ENCODE measurements around the gene CCT7. TPM values are rescaled to one million over a fixed set of nuclear protein-coding genes. Genes with fewer than 3 reads are reported as not detected.

Gene CCT7
- total and polyA plus RNA-seq, 2 donors (not counting 1 experiment from before 2014, with no cell fraction given) = 94.4 to 160 TPM

- peaks cover 0 to 25% of the 10 kb centered on the region in 2 experiments for H3K36me3 ChIP-seq (replicated peaks in 1 of 2; ENCODE audit: control extremely low read depth in 1 of 2, control insufficient read depth in 1 of 2, extremely low read depth in 1 of 2, insufficient read depth in 2 of 2, low read length in 1 of 2)
- H3K4me1 ChIP-seq (ENCODE audit: control insufficient read depth in 2 of 2, insufficient read depth in 2 of 2, low read length in 2 of 2) = no peaks in the 10 kb centered on the region
- ChIA-PET POLR2A (no interaction called here), CTCF (no interaction called here)
- H3K27me3 ChIP-seq (replicated peaks in 1 of 4; ENCODE audit: control extremely low read depth in 1 of 4, control insufficient read depth in 3 of 4, insufficient read depth in 4 of 4, low read length in 3 of 4) = no peaks in the 10 kb centered on the region
- no peak overlapping the region for H3K9ac ChIP-seq (ENCODE audit: low read length)
- peaks cover 22% of the 10 kb centered on the region for H3K79me2 ChIP-seq (ENCODE audit: control insufficient read depth, insufficient read depth, low read length)
- no peak overlapping the region for H3K4me2 ChIP-seq (replicated peaks; ENCODE audit: low read depth, low read length, poor library complexity, severe bottlenecking)
- DNase-seq (no peak), ATAC-seq (ENCODE audit: low read depth) (no peak)
- intact Hi-C loops (cut with micrococcal nuclease) = no loop called here
- H3K27me3 Mint-ChIP-seq = no peaks in the 10 kb centered on the region
- TF ChIP-seq EZH2 (IDR thresholded peaks at IDR 0.05; ENCODE audit: borderline replicate concordance, insufficient read depth, low read depth, low read length, poor library complexity, severe bottlenecking) (no peak), CTCF (IDR thresholded peaks at IDR 0.05) (no peak)
- no peak overlapping the region for H3K4me3 Mint-ChIP-seq
- no peak overlapping the region for H2AFZ ChIP-seq (ENCODE audit: insufficient read depth, low read depth, low read length, poor library complexity, severe bottlenecking)
- H3K9me3 ChIP-seq (ENCODE audit: control extremely low read depth in 1 of 3, control insufficient read depth in 2 of 3, insufficient read depth in 1 of 3, low read length in 2 of 3) = no peaks in the 10 kb centered on the region
- 98% methylated on average over 16 of the region's 16 CpGs for WGBS (ENCODE audit: insufficient coverage)
- peaks cover 14% of the 10 kb centered on the region for H3K4me1 Mint-ChIP-seq
- H3K27ac Mint-ChIP-seq = no peak overlapping the region
- no peaks in the 10 kb centered on the region for H3K9me3 Mint-ChIP-seq (ENCODE audit: insufficient read depth)
- peaks cover 3% of the 10 kb centered on the region for H4K20me1 ChIP-seq (ENCODE audit: control insufficient read depth, insufficient read depth, low read length, poor library complexity, severe bottlenecking)
- H3K27ac ChIP-seq (ENCODE audit: low read length in 2 of 2) = no peak overlapping the region
- no peak overlapping the region for H3K4me3 ChIP-seq (ENCODE audit: control extremely low read depth in 1 of 5, extremely low read depth in 1 of 5, insufficient read depth in 1 of 5, low read depth in 2 of 5, low read length in 4 of 5)
These were observed 29.6 kb downstream of the CCT7 start for GRCh38 chr2:73263540-73264331.

GRCh38 chr2:73264332-73264606 lies 30.2 kb downstream of the CCT7 start:
- Histone ChIP-seq H3K4me3 (ENCODE audit: control extremely low read depth in 1 of 5, extremely low read depth in 1 of 5, insufficient read depth in 1 of 5, low read depth in 2 of 5, low read length in 4 of 5) (no peak overlapping the region), H2AFZ (ENCODE audit: insufficient read depth, low read depth, low read length, poor library complexity, severe bottlenecking) (no peak overlapping the region), H3K79me2 (ENCODE audit: control insufficient read depth, insufficient read depth, low read length) (peaks cover 24% of the 10 kb centered on the region), H3K27me3 (replicated peaks in 1 of 4; ENCODE audit: control extremely low read depth in 1 of 4, control insufficient read depth in 3 of 4, insufficient read depth in 4 of 4, low read length in 3 of 4) (no peaks in the 10 kb centered on the region), H3K27ac (ENCODE audit: low read length in 2 of 2) (no peak overlapping the region), H3K36me3 (replicated peaks in 1 of 2; ENCODE audit: control extremely low read depth in 1 of 2, control insufficient read depth in 1 of 2, extremely low read depth in 1 of 2, insufficient read depth in 2 of 2, low read length in 1 of 2) (peaks cover 0 to 19% of the 10 kb centered on the region in 2 experiments), H3K4me2 (replicated peaks; ENCODE audit: low read depth, low read length, poor library complexity, severe bottlenecking) (no peak overlapping the region), H3K4me1 (ENCODE audit: control insufficient read depth in 2 of 2, insufficient read depth in 2 of 2, low read length in 2 of 2) (no peaks in the 10 kb centered on the region), H3K9ac (ENCODE audit: low read length) (no peak overlapping the region), H3K9me3 (ENCODE audit: control extremely low read depth in 1 of 3, control insufficient read depth in 2 of 3, insufficient read depth in 1 of 3, low read length in 2 of 3) (no peaks in the 10 kb centered on the region), H4K20me1 (ENCODE audit: control insufficient read depth, insufficient read depth, low read length, poor library complexity, severe bottlenecking) (peaks cover 5% of the 10 kb centered on the region)
- 95% methylated on average over 14 of the region's 15 CpGs for WGBS (ENCODE audit: insufficient coverage)
- H3K4me1 Mint-ChIP-seq = peaks cover 14% of the 10 kb centered on the region
- ChIA-PET CTCF (no interaction called here), POLR2A (no interaction called here)
- H3K27me3 Mint-ChIP-seq = no peaks in the 10 kb centered on the region
- no peak overlapping the region for H3K27ac Mint-ChIP-seq
- no peak overlapping the region for H3K4me3 Mint-ChIP-seq
- intact Hi-C loops (cut with micrococcal nuclease) = no loop called here
- ATAC-seq (ENCODE audit: low read depth) (no peak), DNase-seq (no peak)
- no peaks in the 10 kb centered on the region for H3K9me3 Mint-ChIP-seq (ENCODE audit: insufficient read depth)
- no peak for TF ChIP-seq CTCF (IDR thresholded peaks at IDR 0.05)
- no peak for TF ChIP-seq EZH2 (IDR thresholded peaks at IDR 0.05; ENCODE audit: borderline replicate concordance, insufficient read depth, low read depth, low read length, poor library complexity, severe bottlenecking)
